WTC11 (cell line): ENCODE data around the gene PLCD1. TPM values are rescaled to one million over a fixed set of nuclear protein-coding genes. Genes with fewer than 3 reads are reported as not detected.

Experiments used
- ATAC-seq: fragments of 200-7000 bp; cut with Tn5 transposase; 2 replicates; pipeline ENCODE4 v1.10.0; 2021; ENCODE audit warnings: mild to moderate bottlenecking, moderate library complexity
- CTCF ChIA-PET: fragments of 300-600 bp; sonication (Branson Sonifier 250); formaldehyde crosslinking; loops from one replicate; lab custom pipeline; 2021; ENCODE audit warnings: antibody characterized with exemption; lab: Charles Lee
- POLR2A ChIA-PET: fragments of 350-600 bp; sonication (Branson Sonifier 250); formaldehyde crosslinking; loops from one replicate; lab custom pipeline; 2021; ENCODE audit warnings: antibody characterized with exemption; lab: Charles Lee
- DNase-seq: peaks from one replicate; pipeline ENCODE4 v3.0.0; 2021; ENCODE audit warnings: low spot score
- H3K27ac Mint-ChIP-seq: 2 replicates; pipeline ENCODE4 v1.8.0; 2021; ENCODE audit warnings: mixed read lengths
- H3K27me3 Mint-ChIP-seq: 2 replicates; pipeline ENCODE4 v1.8.0; 2021; ENCODE audit warnings: low read depth, mild to moderate bottlenecking, moderate library complexity, mixed read lengths
- H3K36me3 Mint-ChIP-seq: 2 replicates; pipeline ENCODE4 v1.8.0; 2021; ENCODE audit warnings: mixed read lengths
- H3K4me1 Mint-ChIP-seq: 2 replicates; pipeline ENCODE4 v1.8.0; 2022; ENCODE audit warnings: mixed read lengths
- H3K4me3 Mint-ChIP-seq: 2 replicates; pipeline ENCODE4 v1.8.0; 2021; ENCODE audit warnings: mild to moderate bottlenecking, moderate library complexity, mixed read lengths
- H3K9me3 Mint-ChIP-seq: 2 replicates; pipeline ENCODE4 v1.8.0; 2021; ENCODE audit warnings: mixed read lengths
- GTF2I ChIP-seq: fragments of 250-450 bp; sonication (Bioruptor Pico); conservative IDR thresholded peaks from 2 replicates; pipeline ENCODE4 v1.4.0; 2021; ENCODE audit warnings: mild to moderate bottlenecking
- JAZF1 ChIP-seq: fragments of 250-450 bp; sonication (Bioruptor Pico); IDR thresholded peaks from 2 replicates; pipeline ENCODE4 v1.9.0; 2021; ENCODE audit warnings: moderate library complexity, mild to moderate bottlenecking, inconsistent platforms
- JUN ChIP-seq: sonication (generic); formaldehyde crosslinking; IDR thresholded peaks from 2 replicates; pipeline ENCODE4 v1.8.0; 2023; ENCODE audit warnings: mild to moderate bottlenecking, missing genetic modification reagents
- KAT7 ChIP-seq: sonication (generic); formaldehyde crosslinking; IDR thresholded peaks from 2 replicates; pipeline ENCODE4 v1.8.1; 2023; ENCODE audit warnings: missing genetic modification reagents, mild to moderate bottlenecking, borderline replicate concordance
- NR3C1 ChIP-seq: sonication (generic); formaldehyde crosslinking; conservative IDR thresholded peaks from 2 replicates; pipeline ENCODE4 v1.8.1; 2023; ENCODE audit warnings: low read depth, mild to moderate bottlenecking, missing genetic modification reagents
- RORB ChIP-seq: fragments of 250-450 bp; sonication (Bioruptor Pico); IDR thresholded peaks from 2 replicates; pipeline ENCODE4 v1.9.0; 2021; ENCODE audit warnings: mild to moderate bottlenecking
- ZBTB21 ChIP-seq: sonication (generic); formaldehyde crosslinking; IDR thresholded peaks from 2 replicates; pipeline ENCODE4 v1.8.1; 2023; ENCODE audit warnings: mild to moderate bottlenecking, missing genetic modification reagents, borderline replicate concordance
- total RNA-seq: library from RNA; stranded (reverse); gene quantifications from 3 replicates; pipeline ENCODE4 v1.2.3, GENCODE V29; 2021
- TF ChIP-seq, protein P1 (sequence below): fragments of 250-450 bp; sonication (Bioruptor Pico); IDR thresholded peaks from 2 replicates; pipeline ENCODE4 v1.9.0; 2021; ENCODE audit warnings: moderate library complexity, mild to moderate bottlenecking, inconsistent platforms, borderline replicate concordance
- TF ChIP-seq, protein P2 (sequence below): sonication (generic); formaldehyde crosslinking; IDR thresholded peaks from 2 replicates; pipeline ENCODE4 v1.8.1; 2023; ENCODE audit warnings: mild to moderate bottlenecking, missing genetic modification reagents, moderate library complexity
- TF ChIP-seq, protein P3 (sequence below): sonication (generic); formaldehyde crosslinking; IDR thresholded peaks from 2 replicates; pipeline ENCODE4 v1.8.0; 2022; ENCODE audit warnings: mild to moderate bottlenecking, missing genetic modification reagents
- TF ChIP-seq, protein P4 (sequence below): fragments of 250-450 bp; sonication (Bioruptor Pico); IDR thresholded peaks from 2 replicates; pipeline ENCODE4 v1.9.0; 2021; ENCODE audit warnings: mild to moderate bottlenecking
- TF ChIP-seq, protein P5 (sequence below): sonication (generic); formaldehyde crosslinking; IDR thresholded peaks from 2 replicates; pipeline ENCODE4 v1.8.1; 2023; ENCODE audit warnings: mild to moderate bottlenecking, missing genetic modification reagents, borderline replicate concordance
- TF ChIP-seq, protein P6 (sequence below): sonication (generic); formaldehyde crosslinking; IDR thresholded peaks from 2 replicates; pipeline ENCODE4 v1.8.0; 2022; ENCODE audit warnings: mild to moderate bottlenecking, missing genetic modification reagents
- TF ChIP-seq, protein P7 (sequence below): sonication (generic); formaldehyde crosslinking; IDR thresholded peaks from 2 replicates; pipeline ENCODE4 v1.8.0; 2022; ENCODE audit warnings: missing genetic modification reagents

PLCD1 gene
- total RNA-seq, 1 experiment from 2014 or later: 29.9 TPM

DNA sequence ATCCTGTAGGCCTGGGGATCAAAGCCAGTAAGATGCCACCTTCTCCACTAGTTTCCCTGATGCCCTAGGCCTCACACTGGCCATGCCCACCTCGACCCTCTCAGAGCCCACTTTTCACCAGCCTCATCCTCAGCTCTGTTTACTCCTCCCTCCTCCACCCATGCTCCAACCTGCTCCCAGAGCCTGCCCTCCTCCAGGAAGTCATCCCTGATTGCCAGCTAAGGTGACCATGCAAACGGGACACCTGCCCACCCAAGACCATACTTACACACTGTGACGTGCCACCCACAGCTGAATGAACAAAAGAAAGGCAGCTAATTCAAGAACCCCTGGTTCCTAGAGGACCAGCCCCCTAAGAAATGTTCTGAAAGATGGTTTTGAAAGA is 9.1 kb downstream of the PLCD1 start (continued):
- TF ChIP-seq, protein P1, sequence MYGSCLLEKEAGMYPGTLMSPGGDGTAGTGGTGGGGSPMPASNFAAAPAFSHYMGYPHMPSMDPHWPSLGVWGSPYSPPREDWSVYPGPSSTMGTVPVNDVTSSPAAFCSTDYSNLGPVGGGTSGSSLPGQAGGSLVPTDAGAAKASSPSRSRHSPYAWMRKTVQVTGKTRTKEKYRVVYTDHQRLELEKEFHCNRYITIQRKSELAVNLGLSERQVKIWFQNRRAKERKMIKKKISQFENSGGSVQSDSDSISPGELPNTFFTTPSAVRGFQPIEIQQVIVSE (CRISPR knock-in tag): no peak
- TF ChIP-seq, all 79 proteins: peak for 0

DNA sequence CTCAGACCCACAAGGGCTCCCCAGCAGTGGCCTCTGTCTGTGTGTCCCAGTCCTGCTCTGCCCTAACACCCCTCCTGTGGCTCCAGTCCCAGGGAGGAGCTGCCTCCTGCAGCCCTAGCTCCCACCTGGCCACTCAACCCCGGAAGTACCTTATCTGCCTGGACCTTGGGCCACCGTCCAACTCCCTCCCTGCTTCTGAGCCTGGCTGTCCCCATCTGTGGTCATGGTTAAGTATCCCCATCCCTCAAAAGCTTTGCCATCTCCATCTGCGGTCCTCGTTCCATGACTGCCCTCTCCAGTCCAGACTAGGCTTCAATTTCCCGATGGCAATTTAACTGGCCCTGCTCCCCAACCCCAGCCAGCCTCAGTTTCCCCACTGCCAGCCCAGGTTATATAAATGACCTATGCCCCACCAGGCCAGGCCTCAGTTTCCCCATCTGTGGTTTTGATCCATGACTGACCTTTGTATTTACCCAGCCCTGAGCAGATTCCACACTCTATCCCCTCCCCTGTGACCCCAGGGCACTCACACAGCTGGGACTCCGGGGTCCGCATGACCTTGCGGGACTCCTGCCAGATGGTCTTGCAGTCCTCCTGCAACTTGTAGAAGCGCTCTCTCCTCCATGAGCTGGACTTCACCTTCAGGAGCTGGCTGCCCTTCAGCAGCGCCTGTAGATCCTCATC is 9.6 kb downstream of the PLCD1 start:
- H3K36me3 Mint-ChIP-seq: peaks cover 21% of the 10 kb centered on the region
- ATAC-seq (no peak), DNase-seq (no peak)
- peaks cover 7% of the 10 kb centered on the region; the same call in 1 of the 2 replicates for H3K27me3 Mint-ChIP-seq
- peaks cover 5% of the 10 kb centered on the region for H3K4me1 Mint-ChIP-seq
- H3K4me3 Mint-ChIP-seq: no peak overlapping the region
- CTCF ChIA-PET: no interaction called here
- H3K9me3 Mint-ChIP-seq: 0 out of 2 replicates have a peak, but pooled peaks cover 3% of the 10 kb centered on the region
- POLR2A ChIA-PET: no interaction called here
- H3K27ac Mint-ChIP-seq: no peak overlapping the region
- TF ChIP-seq RORB (CRISPR knock-in tag) (no peak), ZBTB21 (no peak), JAZF1 (CRISPR knock-in tag) (no peak), NR3C1 (no peak), KAT7 (CRISPR knock-in tag) (no peak), GTF2I (CRISPR knock-in tag) (no peak), JUN (CRISPR knock-in tag) (no peak)
- TF ChIP-seq, protein P2, sequence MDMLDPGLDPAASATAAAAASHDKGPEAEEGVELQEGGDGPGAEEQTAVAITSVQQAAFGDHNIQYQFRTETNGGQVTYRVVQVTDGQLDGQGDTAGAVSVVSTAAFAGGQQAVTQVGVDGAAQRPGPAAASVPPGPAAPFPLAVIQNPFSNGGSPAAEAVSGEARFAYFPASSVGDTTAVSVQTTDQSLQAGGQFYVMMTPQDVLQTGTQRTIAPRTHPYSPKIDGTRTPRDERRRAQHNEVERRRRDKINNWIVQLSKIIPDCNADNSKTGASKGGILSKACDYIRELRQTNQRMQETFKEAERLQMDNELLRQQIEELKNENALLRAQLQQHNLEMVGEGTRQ (CRISPR knock-in tag): no peak
- TF ChIP-seq, protein P3, sequence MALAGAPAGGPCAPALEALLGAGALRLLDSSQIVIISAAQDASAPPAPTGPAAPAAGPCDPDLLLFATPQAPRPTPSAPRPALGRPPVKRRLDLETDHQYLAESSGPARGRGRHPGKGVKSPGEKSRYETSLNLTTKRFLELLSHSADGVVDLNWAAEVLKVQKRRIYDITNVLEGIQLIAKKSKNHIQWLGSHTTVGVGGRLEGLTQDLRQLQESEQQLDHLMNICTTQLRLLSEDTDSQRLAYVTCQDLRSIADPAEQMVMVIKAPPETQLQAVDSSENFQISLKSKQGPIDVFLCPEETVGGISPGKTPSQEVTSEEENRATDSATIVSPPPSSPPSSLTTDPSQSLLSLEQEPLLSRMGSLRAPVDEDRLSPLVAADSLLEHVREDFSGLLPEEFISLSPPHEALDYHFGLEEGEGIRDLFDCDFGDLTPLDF (CRISPR knock-in tag): no peak
- TF ChIP-seq, protein P4, sequence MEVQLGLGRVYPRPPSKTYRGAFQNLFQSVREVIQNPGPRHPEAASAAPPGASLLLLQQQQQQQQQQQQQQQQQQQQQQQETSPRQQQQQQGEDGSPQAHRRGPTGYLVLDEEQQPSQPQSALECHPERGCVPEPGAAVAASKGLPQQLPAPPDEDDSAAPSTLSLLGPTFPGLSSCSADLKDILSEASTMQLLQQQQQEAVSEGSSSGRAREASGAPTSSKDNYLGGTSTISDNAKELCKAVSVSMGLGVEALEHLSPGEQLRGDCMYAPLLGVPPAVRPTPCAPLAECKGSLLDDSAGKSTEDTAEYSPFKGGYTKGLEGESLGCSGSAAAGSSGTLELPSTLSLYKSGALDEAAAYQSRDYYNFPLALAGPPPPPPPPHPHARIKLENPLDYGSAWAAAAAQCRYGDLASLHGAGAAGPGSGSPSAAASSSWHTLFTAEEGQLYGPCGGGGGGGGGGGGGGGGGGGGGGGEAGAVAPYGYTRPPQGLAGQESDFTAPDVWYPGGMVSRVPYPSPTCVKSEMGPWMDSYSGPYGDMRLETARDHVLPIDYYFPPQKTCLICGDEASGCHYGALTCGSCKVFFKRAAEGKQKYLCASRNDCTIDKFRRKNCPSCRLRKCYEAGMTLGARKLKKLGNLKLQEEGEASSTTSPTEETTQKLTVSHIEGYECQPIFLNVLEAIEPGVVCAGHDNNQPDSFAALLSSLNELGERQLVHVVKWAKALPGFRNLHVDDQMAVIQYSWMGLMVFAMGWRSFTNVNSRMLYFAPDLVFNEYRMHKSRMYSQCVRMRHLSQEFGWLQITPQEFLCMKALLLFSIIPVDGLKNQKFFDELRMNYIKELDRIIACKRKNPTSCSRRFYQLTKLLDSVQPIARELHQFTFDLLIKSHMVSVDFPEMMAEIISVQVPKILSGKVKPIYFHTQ (CRISPR knock-in tag): no peak
- TF ChIP-seq, protein P5, sequence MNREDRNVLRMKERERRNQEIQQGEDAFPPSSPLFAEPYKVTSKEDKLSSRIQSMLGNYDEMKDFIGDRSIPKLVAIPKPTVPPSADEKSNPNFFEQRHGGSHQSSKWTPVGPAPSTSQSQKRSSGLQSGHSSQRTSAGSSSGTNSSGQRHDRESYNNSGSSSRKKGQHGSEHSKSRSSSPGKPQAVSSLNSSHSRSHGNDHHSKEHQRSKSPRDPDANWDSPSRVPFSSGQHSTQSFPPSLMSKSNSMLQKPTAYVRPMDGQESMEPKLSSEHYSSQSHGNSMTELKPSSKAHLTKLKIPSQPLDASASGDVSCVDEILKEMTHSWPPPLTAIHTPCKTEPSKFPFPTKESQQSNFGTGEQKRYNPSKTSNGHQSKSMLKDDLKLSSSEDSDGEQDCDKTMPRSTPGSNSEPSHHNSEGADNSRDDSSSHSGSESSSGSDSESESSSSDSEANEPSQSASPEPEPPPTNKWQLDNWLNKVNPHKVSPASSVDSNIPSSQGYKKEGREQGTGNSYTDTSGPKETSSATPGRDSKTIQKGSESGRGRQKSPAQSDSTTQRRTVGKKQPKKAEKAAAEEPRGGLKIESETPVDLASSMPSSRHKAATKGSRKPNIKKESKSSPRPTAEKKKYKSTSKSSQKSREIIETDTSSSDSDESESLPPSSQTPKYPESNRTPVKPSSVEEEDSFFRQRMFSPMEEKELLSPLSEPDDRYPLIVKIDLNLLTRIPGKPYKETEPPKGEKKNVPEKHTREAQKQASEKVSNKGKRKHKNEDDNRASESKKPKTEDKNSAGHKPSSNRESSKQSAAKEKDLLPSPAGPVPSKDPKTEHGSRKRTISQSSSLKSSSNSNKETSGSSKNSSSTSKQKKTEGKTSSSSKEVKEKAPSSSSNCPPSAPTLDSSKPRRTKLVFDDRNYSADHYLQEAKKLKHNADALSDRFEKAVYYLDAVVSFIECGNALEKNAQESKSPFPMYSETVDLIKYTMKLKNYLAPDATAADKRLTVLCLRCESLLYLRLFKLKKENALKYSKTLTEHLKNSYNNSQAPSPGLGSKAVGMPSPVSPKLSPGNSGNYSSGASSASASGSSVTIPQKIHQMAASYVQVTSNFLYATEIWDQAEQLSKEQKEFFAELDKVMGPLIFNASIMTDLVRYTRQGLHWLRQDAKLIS (CRISPR knock-in tag): no peak
- TF ChIP-seq, protein P6, sequence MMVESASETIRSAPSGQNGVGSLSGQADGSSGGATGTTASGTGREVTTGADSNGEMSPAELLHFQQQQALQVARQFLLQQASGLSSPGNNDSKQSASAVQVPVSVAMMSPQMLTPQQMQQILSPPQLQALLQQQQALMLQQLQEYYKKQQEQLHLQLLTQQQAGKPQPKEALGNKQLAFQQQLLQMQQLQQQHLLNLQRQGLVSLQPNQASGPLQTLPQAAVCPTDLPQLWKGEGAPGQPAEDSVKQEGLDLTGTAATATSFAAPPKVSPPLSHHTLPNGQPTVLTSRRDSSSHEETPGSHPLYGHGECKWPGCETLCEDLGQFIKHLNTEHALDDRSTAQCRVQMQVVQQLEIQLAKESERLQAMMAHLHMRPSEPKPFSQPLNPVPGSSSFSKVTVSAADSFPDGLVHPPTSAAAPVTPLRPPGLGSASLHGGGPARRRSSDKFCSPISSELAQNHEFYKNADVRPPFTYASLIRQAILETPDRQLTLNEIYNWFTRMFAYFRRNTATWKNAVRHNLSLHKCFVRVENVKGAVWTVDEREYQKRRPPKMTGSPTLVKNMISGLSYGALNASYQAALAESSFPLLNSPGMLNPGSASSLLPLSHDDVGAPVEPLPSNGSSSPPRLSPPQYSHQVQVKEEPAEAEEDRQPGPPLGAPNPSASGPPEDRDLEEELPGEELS (CRISPR knock-in tag): no peak
- TF ChIP-seq, protein P7, sequence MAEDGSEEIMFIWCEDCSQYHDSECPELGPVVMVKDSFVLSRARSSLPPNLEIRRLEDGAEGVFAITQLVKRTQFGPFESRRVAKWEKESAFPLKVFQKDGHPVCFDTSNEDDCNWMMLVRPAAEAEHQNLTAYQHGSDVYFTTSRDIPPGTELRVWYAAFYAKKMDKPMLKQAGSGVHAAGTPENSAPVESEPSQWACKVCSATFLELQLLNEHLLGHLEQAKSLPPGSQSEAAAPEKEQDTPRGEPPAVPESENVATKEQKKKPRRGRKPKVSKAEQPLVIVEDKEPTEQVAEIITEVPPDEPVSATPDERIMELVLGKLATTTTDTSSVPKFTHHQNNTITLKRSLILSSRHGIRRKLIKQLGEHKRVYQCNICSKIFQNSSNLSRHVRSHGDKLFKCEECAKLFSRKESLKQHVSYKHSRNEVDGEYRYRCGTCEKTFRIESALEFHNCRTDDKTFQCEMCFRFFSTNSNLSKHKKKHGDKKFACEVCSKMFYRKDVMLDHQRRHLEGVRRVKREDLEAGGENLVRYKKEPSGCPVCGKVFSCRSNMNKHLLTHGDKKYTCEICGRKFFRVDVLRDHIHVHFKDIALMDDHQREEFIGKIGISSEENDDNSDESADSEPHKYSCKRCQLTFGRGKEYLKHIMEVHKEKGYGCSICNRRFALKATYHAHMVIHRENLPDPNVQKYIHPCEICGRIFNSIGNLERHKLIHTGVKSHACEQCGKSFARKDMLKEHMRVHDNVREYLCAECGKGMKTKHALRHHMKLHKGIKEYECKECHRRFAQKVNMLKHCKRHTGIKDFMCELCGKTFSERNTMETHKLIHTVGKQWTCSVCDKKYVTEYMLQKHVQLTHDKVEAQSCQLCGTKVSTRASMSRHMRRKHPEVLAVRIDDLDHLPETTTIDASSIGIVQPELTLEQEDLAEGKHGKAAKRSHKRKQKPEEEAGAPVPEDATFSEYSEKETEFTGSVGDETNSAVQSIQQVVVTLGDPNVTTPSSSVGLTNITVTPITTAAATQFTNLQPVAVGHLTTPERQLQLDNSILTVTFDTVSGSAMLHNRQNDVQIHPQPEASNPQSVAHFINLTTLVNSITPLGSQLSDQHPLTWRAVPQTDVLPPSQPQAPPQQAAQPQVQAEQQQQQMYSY (CRISPR knock-in tag): no peak
